Melanocyte of skin (primary cell): ENCODE data around the gene KRT77. TPM values are rescaled to one million over a fixed set of nuclear protein-coding genes. Genes with fewer than 3 reads are reported as not detected.

Experiments used
- total RNA-seq, 2 donors: library from RNA; depleted of rRNA; stranded (reverse); fragments of >200 nt; gene quantifications; 2 replicates each; pipeline ENCODE4 v1.2.3, GENCODE V29; 2012

KRT77 gene
- not detected for total RNA-seq

GRCh38 chr12:52703424-52703823 is at the start of gene KRT77:
Gene KRT77 (minus strand): TSS chr12:52703524. CDS start chr12:52703434, 90 bp downstream.

DNA sequence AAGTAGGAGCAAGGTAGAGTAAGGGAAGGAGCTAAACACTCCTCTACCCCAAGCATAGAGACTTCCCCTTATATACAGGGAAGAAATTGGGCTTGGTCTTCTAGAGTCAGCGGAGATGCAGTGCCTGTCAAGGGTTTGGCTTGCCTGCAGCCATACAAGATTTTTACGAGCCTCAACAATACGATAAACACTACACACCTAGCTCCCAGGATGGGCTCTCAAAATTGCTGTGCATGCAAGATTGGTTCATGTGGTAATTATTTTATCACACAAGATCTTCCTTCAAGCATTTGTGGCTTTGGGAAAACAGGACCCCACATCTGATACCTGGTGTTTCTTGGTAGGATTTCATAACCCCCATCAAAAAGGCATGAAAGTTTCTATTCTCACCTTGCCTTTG is 23.0 kb downstream of the KRT77 start, which contains the start of gene KRT1:
TSS of gene KRT1 (minus strand) at position 45 of the 400 bp plus-strand sequence. CDS start 59 bp downstream, outside the sequence.

GRCh38 chr12:52651726-52652261 is 51.5 kb downstream of the KRT77 start, which contains the start of gene KRT2:
Gene KRT2 (minus strand): TSS chr12:52652211. CDS start chr12:52652142, 69 bp downstream.

Other genes with a start within 250 kb of the KRT77 start
- gene KRT6C, start 229.7 kb downstream of the KRT77 start, total RNA-seq = not detected
- 1 to 10 TPM in 1 of 2 donors, not detected in 1; 1.0 TPM for gene KRT6A, start 210.3 kb downstream of the KRT77 start, total RNA-seq
- gene KRT5, start 183.1 kb downstream of the KRT77 start, total RNA-seq = under 1 TPM in 1 of 2 donors, not detected in 1; 0.69 TPM
- not detected for gene KRT71, start 150.4 kb downstream of the KRT77 start, total RNA-seq
- not detected for gene KRT74, start 129.7 kb downstream of the KRT77 start, total RNA-seq
- gene KRT72, start 102.1 kb downstream of the KRT77 start, total RNA-seq = not detected
- not detected for gene KRT73, start 85.0 kb downstream of the KRT77 start, total RNA-seq
- gene KRT2, start 51.3 kb downstream of the KRT77 start, total RNA-seq = not detected
- not detected for gene KRT1, start 23.1 kb downstream of the KRT77 start, total RNA-seq
- gene KRT76, start 73.8 kb upstream of the KRT77 start, total RNA-seq = not detected
- gene KRT3, start 92.6 kb upstream of the KRT77 start, total RNA-seq = not detected
- gene KRT4, start 110.6 kb upstream of the KRT77 start, total RNA-seq = not detected
- gene KRT79, start 130.8 kb upstream of the KRT77 start, total RNA-seq = not detected
- gene KRT78, start 145.5 kb upstream of the KRT77 start, total RNA-seq = not detected
- gene KRT8, start 201.6 kb upstream of the KRT77 start, total RNA-seq = under 1 TPM in 1 of 2 donors, not detected in 1; 0.33 TPM
- gene KRT18, start 245.6 kb upstream of the KRT77 start, total RNA-seq = 1 to 10 TPM; 1.0 to 6.7 TPM